ENCODE results near the gene AJUBA. TPM values are rescaled to one million over a fixed set of nuclear protein-coding genes. Genes with fewer than 3 reads are reported as not detected.

AJUBA gene
- polyA plus RNA-seq, 1 experiment = 94.7 TPM

DNA sequence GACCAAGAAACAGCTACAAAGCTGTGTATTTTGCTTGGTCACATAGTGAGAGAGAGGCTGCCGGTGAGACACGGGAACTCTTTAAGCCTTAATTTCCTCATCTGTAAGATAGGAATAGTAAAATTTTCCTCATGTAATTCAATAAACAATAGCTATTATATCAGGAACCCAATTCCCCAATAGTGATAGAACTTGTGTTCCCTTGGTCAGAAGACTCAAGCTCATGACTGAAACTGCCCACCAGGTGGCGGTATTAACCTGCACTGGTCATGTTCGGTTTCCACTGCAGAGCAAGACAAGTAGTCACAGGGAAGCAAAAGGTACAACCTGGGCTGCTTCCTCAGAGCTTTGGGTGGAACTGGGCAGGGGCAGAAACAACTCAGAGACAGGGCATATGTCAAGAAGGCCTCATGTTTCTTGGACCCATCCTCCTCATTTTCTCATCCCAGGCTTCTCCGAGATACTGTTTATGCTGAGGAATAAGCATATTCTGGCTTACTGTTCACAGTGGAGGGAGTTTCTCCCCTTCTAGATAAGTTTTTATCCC is 4.2 kb upstream of the AJUBA start:
- ChIA-PET CTCF (interaction anchor here (0.6 to 18.4 kb wide), 35 partner anchors 9 to 606 kb away, joined by 3 to 539 read pairs (median 5); partner anchors contain the start of genes ACIN1, C14orf119, C14orf93 and CDH24), POLR2A (interaction anchor here (0.6 to 0.9 kb wide), 2 partner anchors 9 to 10 kb away, joined by 3 read pairs; no protein-coding TSS in a partner anchor)
- TF ChIP-seq CTCF (IDR thresholded peaks at IDR 0.05; ENCODE audit: insufficient read depth, low read depth, low read length) = peak; percentile 88
- no peak overlapping the region for H3K4me3 ChIP-seq (ENCODE audit: low read depth, low read length)
- H3K36me3 ChIP-seq (ENCODE audit: control insufficient read depth, insufficient read depth, low read length) = no peaks in the 10 kb centered on the region
- no peak for DNase-seq (ENCODE audit: low read depth)
- no peaks in the 10 kb centered on the region for H3K27me3 ChIP-seq (ENCODE audit: control insufficient read depth, insufficient read depth, low read length)

GRCh38 chr14:22985894-22986507 is 3.6 kb upstream of the AJUBA start:
- Histone ChIP-seq H3K36me3 (ENCODE audit: control insufficient read depth, insufficient read depth, low read length) (no peaks in the 10 kb centered on the region), H3K4me3 (ENCODE audit: low read depth, low read length) (no peak overlapping the region), H3K27me3 (ENCODE audit: control insufficient read depth, insufficient read depth, low read length) (no peaks in the 10 kb centered on the region)
- CTCF ChIA-PET = interaction anchor here (0.6 to 18.4 kb wide), 34 partner anchors 9 to 606 kb away, joined by 3 to 539 read pairs (median 5); partner anchors contain the start of genes ACIN1, C14orf119, C14orf93 and CDH24
- no peak for TF ChIP-seq CTCF (IDR thresholded peaks at IDR 0.05; ENCODE audit: insufficient read depth, low read depth, low read length)
- DNase-seq (ENCODE audit: low read depth) = no peak
- POLR2A ChIA-PET = interaction anchor here (0.6 to 0.9 kb wide), 2 partner anchors 8 to 11 kb away, joined by 3 read pairs; no protein-coding TSS in a partner anchor

- no peak for DNase-seq (ENCODE audit: low read depth)
- Histone ChIP-seq H3K27me3 (ENCODE audit: control insufficient read depth, insufficient read depth, low read length) (no peaks in the 10 kb centered on the region), H3K36me3 (ENCODE audit: control insufficient read depth, insufficient read depth, low read length) (no peaks in the 10 kb centered on the region), H3K4me3 (ENCODE audit: low read depth, low read length) (no peak overlapping the region)
- no peak for TF ChIP-seq CTCF (IDR thresholded peaks at IDR 0.05; ENCODE audit: insufficient read depth, low read depth, low read length)
- CTCF ChIA-PET = interaction anchor here (1.1 to 18.4 kb wide), 13 partner anchors 10 to 429 kb away, joined by 3 to 539 read pairs (median 19); partner anchors contain the start of genes CDH24 and PRMT5
- POLR2A ChIA-PET = no interaction called here
These were observed 2.8 kb upstream of the AJUBA start for GRCh38 chr14:22984959-22985658.

DNA sequence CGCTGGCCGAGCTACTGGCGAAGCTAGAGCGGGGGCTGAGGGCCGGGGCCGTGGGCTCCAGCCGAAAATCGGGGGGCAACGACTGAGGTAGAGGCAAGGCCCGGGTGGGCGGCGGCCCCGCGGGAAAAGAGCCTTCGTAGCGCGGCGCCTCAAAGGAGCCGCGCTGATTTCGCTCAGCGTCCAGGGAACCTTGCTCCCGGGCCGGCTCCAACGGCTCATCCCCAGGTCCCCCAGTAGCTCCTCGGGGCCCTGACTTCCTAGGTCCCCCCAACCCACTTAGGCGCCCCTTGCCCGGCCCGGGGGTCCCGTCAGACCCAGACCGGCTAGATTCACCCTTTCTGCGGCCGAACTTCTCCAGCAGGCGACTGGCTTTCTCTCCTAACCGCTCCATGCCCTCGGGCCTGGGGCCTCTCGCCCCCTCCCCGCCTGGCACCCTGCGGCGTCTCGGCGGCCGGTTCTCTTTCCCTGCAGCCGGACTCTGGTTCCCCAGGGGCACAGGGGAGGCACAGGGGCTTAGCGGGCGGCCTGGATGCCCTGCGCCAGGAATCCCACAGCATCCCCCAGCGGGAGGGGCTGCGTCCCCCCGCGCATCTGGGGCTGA is 375 bp downstream of the AJUBA start:
- Histone ChIP-seq H3K36me3 (ENCODE audit: control insufficient read depth, insufficient read depth, low read length) (0 out of 2 replicates have a peak, but pooled peaks cover 2% of the 10 kb centered on the region), H3K4me3 (ENCODE audit: low read depth, low read length) (peak overlapping the region; percentile 90), H3K27me3 (ENCODE audit: control insufficient read depth, insufficient read depth, low read length) (no peaks in the 10 kb centered on the region)
- DNase-seq (ENCODE audit: low read depth) = no peak
- POLR2A ChIA-PET = interaction anchor here (0.6 kb wide), 1 partner anchor 77 kb away, joined by 3 read pairs; no protein-coding TSS in a partner anchor
- TF ChIP-seq CTCF (IDR thresholded peaks at IDR 0.05; ENCODE audit: insufficient read depth, low read depth, low read length) = no peak
- CTCF ChIA-PET = interaction anchor here (0.6 to 18.4 kb wide), 24 partner anchors 7 to 159 kb away, joined by 3 to 539 read pairs (median 5); partner anchors contain the start of genes ACIN1, CDH24, HAUS4 and PRMT5

Measured in BJ (cell line).